GM10266 (cell line): ENCODE results near the gene ZNHIT3.

ENCODE experiments used
- DNase-seq: peaks from one replicate; pipeline ENCODE4 v3.0.0; 2012; ENCODE audit errors: extremely low spot score
- TF ChIP-seq, protein P1 (sequence below): IDR thresholded peaks from 2 replicates; pipeline ENCODE4 v1.5.1; 2012; ENCODE audit warnings: mild to moderate bottlenecking, low read depth; ENCODE audit not compliant: control insufficient read depth, insufficient read depth; ENCODE audit errors: missing control alignments

The ZNHIT3 gene

DNA sequence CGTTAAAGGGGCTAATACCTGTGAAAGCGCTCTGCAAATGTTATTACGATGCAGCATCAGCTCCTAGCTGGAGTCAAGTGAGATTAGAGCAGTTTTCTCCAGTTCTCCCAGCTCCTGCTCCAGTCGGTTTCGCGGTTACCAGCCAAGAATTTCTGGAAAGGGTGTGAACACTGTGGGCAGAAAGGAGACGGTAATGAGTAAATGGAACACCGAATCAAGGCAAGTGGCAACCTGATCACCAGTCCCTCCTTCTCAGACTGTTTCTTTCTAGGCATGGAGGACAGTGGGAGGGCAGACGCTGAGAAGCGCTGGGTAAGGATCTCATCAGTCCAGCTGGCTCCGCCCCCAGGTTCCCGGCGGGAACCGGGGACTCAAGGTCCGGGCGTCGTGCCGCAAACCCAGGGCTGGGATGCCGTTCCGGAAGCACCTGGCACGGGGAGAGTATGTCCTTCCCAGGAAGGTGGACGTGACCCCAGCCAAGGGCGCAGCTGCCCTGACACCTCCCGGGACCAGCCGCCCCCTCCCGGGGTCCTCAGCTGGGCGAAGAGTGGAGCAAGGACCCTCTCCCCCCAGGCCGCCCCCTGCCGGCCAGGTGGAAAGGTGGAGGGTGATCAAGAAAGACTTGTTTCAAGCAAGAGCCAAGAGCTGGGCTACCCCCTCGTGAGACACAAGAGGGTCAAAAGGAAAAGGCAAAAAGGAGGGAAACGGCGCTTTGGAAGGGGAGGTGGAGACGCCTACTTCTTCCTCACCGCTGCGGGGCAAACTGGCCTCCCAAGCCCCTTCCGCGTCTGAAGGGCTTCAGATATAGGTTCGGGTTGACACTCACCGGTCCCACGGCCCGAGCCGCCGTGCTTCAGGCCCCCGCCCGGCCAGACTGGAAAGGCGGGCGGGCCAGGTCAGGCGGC, 47.7 kb downstream of the ZNHIT3 start:
- peak; percentile 57 for DNase-seq
- TF ChIP-seq, protein P1, sequence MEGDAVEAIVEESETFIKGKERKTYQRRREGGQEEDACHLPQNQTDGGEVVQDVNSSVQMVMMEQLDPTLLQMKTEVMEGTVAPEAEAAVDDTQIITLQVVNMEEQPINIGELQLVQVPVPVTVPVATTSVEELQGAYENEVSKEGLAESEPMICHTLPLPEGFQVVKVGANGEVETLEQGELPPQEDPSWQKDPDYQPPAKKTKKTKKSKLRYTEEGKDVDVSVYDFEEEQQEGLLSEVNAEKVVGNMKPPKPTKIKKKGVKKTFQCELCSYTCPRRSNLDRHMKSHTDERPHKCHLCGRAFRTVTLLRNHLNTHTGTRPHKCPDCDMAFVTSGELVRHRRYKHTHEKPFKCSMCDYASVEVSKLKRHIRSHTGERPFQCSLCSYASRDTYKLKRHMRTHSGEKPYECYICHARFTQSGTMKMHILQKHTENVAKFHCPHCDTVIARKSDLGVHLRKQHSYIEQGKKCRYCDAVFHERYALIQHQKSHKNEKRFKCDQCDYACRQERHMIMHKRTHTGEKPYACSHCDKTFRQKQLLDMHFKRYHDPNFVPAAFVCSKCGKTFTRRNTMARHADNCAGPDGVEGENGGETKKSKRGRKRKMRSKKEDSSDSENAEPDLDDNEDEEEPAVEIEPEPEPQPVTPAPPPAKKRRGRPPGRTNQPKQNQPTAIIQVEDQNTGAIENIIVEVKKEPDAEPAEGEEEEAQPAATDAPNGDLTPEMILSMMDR, result peak; percentile 73

DNA sequence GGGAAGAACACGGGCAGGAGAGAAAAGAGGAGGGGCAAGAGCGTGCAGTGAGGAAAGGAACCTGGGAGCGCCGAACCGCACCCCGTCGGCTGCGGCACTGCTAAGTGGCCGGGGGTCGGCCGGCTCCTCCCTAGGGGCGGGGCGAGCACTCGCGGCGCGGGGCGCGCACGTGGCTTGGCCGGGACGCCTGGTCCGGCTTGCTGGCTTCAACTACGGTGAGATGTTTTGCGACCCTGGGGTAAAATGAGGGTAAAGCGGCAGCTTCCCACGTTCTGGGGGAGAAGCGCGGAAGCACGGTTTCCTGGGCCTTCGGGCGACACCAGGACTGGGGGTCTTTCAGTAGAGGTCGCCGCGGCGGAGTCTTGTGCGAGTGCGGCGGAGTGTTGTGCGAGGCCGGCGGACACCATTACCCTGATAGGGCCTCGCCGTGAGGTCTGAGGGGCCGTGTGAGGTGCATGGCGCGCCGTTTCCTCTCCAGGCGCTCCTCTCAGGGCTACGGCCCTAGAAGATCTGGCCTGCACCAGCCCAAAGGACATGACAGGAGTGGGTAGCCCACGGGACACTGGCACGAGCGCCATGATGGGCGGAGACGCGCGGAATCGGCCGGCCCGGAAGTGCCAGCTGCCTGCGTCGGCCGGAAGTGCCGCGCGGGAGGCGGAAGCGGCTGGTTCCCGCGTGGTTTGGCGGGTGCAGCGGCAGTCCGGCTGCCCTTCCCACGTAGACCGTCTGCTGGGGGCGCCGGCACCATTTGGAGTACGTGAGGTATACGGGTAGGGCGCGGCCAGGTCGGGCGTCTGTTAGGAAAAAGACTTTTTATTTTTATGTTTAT, 48.6 kb downstream of the ZNHIT3 start, which contains the start of the genes MYO19 and PIGW:
Gene MYO19, minus strand, starts transcription at position 29 of the 829 bp plus-strand sequence. CDS start 2,330 bp downstream, outside the sequence.
Gene PIGW, plus strand, starts transcription at position 148 of the 829 bp plus-strand sequence. CDS start 2,115 bp downstream, outside the sequence.
- peak; percentile 90 for DNase-seq
- TF ChIP-seq, protein P1, result peak; percentile 42

DNA sequence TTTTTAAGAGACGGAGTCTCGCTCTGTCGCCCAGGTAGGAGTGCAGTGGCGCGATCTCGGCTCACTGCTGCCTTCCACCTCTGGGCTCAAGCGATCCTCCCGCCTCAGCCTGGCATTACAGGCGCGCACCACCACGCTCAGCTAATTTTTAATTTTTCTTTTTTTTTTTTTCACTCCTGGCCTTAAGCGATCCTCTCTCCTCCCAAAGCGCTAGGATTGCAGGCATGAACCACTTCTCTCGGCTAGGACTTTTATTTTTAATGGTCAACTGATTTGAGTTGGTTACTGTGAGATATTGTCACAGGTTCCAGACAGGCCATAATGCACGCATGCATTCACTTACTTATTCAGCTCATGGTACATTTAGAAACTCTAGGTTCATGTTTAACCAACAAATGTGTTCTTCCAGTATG, 49.2 kb downstream of the ZNHIT3 start:
- DNase-seq, result no peak
- TF ChIP-seq, protein P1, result no peak

DNA sequence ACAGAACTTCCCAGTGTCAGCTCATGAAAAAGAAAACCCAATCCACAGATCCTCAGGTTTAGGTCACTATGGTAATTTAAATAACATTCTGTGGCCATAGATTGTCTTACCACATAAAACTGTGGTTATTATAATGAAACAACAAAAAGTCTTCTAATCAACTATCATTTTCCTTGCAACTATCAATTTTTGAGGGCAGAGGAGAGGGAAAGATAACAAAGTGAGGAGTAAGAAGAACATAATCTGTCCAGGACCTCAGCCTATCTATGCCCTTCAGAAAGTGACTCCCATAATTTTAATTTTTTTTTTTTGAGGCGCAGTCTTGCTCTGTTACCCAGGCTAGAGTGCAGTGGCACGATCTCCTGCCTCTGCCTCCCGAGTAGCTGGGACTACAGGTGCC, 54.2 kb downstream of the ZNHIT3 start:
- TF ChIP-seq, protein P1, result no peak
- DNase-seq, result no peak

DNA sequence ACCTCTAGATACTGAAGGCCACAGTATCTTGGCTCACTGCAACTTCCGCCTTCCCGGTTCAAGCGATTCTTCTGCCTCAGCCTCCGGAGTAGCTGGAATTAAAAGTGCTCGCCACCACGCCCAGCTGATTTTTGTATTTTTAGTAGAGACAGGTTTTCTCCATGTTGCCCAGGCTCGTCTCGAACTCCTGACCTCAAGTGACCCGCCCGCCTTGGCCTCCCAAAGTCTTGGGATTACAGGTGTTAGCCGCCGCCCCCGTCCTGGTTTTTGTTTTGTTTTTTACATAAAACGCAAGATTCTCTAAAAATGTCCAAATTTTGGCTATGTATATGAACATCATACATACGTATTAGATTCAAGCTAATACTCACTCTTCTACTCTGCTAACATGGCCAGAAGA, 56.3 kb downstream of the ZNHIT3 start:
- no peak for DNase-seq
- TF ChIP-seq, protein P1, result no peak

DNA sequence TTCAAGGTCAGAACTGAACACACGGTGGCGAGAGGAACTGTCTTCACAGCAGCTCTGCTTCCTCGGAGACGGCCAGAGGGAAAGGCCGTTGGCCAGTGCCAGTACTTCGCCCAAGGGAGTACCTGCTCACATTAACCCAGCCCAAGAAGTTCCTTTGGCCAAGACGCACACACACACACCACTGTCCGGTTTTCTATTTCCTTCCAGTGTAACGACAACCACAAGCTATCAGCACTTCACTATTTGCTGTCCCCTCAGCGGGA, 57.5 kb downstream of the ZNHIT3 start:
- TF ChIP-seq, protein P1, result peak; percentile 34
- DNase-seq, result peak; percentile 42
